Panc1 (cell line): Measurements from ENCODE around the gene TPD52L1. TPM values are rescaled to one million over a fixed set of nuclear protein-coding genes. Genes with fewer than 3 reads are reported as not detected.

Source experiments
- ATAC-seq: fragments of 200-7000 bp; cut with Tn5 transposase; 2 replicates; pipeline ENCODE4 v1.9.1; 2020; ENCODE audit warnings: mild to moderate bottlenecking, moderate library complexity
- BruUV-seq: library from RNA; stranded (reverse); fragments of 400-500 nt; replicated peaks from 2 replicates; lab custom pipeline; 2021; lab: Mats Ljungman, UMichigan
- CTCF ChIA-PET: fragments of 300-600 bp; sonication (Branson Sonifier 250); formaldehyde crosslinking; loops from one replicate; lab custom pipeline; 2022; ENCODE audit warnings: antibody characterized with exemption; lab: Charles Lee
- POLR2A ChIA-PET: fragments of 300-600 bp; sonication (Branson Sonifier 250); formaldehyde crosslinking; loops from one replicate; lab custom pipeline; 2022; ENCODE audit warnings: antibody characterized with exemption; lab: Charles Lee
- DNase-seq: peaks from one replicate; pipeline ENCODE4 v3.0.0-alpha.2; 2010; ENCODE audit warnings: low read depth, low spot score
- H3K27ac ChIP-seq: 2 replicates; pipeline ENCODE4 v1.5.1; 2011; ENCODE audit warnings: mild to moderate bottlenecking, low read length, inconsistent platforms
- H3K27me3 ChIP-seq: fragments of 200-500 bp; sonication (Bioruptor generic); 2 replicates; pipeline ENCODE4 v1.6.0; 2014; ENCODE audit warnings: low read length, inconsistent platforms; ENCODE audit not compliant: control insufficient read depth, insufficient read depth
- H3K36me3 ChIP-seq: fragments of 200-500 bp; sonication (Bioruptor generic); 2 replicates; pipeline ENCODE4 v1.5.1; 2014; ENCODE audit warnings: inconsistent platforms, mild to moderate bottlenecking, low read length, moderate library complexity; ENCODE audit not compliant: control insufficient read depth, insufficient read depth
- H3K4me1 ChIP-seq: 2 replicates; pipeline ENCODE4 v1.5.1; 2011; ENCODE audit warnings: inconsistent platforms, mild to moderate bottlenecking, low read length, moderate library complexity; ENCODE audit not compliant: control insufficient read depth, insufficient read depth
- H3K4me3 ChIP-seq, 2 experiments: 2 replicates each; pipeline ENCODE4 v1.5.1; 2011 to 2012; ENCODE audit warnings: low read depth in 2 of 2, low read length in 2 of 2, mild to moderate bottlenecking in 2 of 2, inconsistent platforms in 1 of 2, moderate library complexity in 1 of 2
- H3K9me3 ChIP-seq: fragments of 200-500 bp; sonication (Bioruptor generic); 2 replicates; pipeline ENCODE4 v1.5.1; 2014; ENCODE audit warnings: low read depth, mild to moderate bottlenecking, inconsistent platforms, low read length, moderate library complexity; ENCODE audit not compliant: control insufficient read depth, insufficient read depth
- POLR2AphosphoS5 ChIP-seq: IDR thresholded peaks from 2 replicates; pipeline ENCODE4 v1.6.1; 2012; ENCODE audit warnings: mild to moderate bottlenecking, low read depth, low read length, moderate library complexity
- SIN3A ChIP-seq: IDR thresholded peaks from 2 replicates; pipeline ENCODE4 v1.6.1; 2012; ENCODE audit warnings: low read depth, mild to moderate bottlenecking, low read length, moderate library complexity, borderline replicate concordance; ENCODE audit not compliant: insufficient read depth
- TCF7L2 ChIP-seq: IDR thresholded peaks from 2 replicates; pipeline ENCODE4 v1.6.1; 2011; ENCODE audit warnings: mild to moderate bottlenecking, low read depth, low read length, inconsistent platforms
- in situ Hi-C: cut with HindIII; loops from 2 replicates; pipeline ENCODE4 v1.10.0; 2016; ENCODE audit warnings: low sequenced_read_pairs, low pct_unique_long_range_greater_than_20kb
- intact Hi-C: fragments of 100-400 bp; cut with micrococcal nuclease; formaldehyde crosslinking; loops from one replicate; pipeline ENCODE4 v1.10.0; 2022; ENCODE audit not compliant: unreplicated experiment
- total RNA-seq: library from RNA; stranded (reverse); gene quantifications from one replicate; pipeline ENCODE4 v1.2.1, GENCODE V29; 2021; ENCODE audit not compliant: unreplicated experiment
- TF ChIP-seq, protein P1 (sequence below), 2 experiments: IDR thresholded peaks; 2 replicates each; pipeline ENCODE4 v1.6.1; 2011 to 2012; ENCODE audit warnings: low read depth in 2 of 2, control low read depth in 1 of 2, low read length in 1 of 2, mild to moderate bottlenecking in 1 of 2, moderate library complexity in 1 of 2; ENCODE audit not compliant: insufficient read depth in 1 of 2
- TF ChIP-seq, protein P2 (sequence below): fragments of 450-650 bp; IDR thresholded peaks from 2 replicates; pipeline ENCODE4 v1.5.1; 2017; ENCODE audit warnings: mild to moderate bottlenecking

The TPD52L1 gene
- total RNA-seq, 1 experiment from 2014 or later, result 2.9 TPM

DNA sequence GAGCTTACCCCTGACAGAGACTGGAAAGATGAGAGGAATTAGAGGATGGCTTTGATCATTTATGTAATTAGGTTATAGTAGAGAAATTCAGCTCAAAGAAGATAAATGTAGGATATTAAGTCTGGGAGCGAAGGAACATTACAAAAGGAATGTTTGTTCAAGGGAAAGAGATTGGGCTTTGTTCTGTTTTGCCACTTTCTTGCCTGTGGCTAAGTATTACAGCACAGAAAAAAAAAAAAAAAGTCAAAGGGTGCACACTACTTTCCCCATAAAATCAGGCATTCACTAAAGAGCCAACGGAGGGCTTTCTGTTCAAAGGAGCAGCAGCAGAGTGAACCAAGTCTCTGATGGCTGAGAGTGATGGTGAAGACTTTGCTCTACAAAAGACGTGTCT lies 153.2 kb downstream of the TPD52L1 start:
- no peak for DNase-seq
- H3K9me3 ChIP-seq, result no peaks in the 10 kb centered on the region
- H3K27ac ChIP-seq, result no peak overlapping the region
- ChIA-PET CTCF (interaction anchor here (0.7 kb wide), 1 partner anchor 1498 kb away, joined by 6 read pairs; no protein-coding TSS in a partner anchor), POLR2A (no interaction called here)
- ATAC-seq, result no peak
- no peaks in the 10 kb centered on the region for H3K36me3 ChIP-seq
- no peak overlapping the region for H3K4me3 ChIP-seq
- TF ChIP-seq TCF7L2 (no peak), SIN3A (no peak), POLR2AphosphoS5 (no peak)
- TF ChIP-seq, protein P1, sequence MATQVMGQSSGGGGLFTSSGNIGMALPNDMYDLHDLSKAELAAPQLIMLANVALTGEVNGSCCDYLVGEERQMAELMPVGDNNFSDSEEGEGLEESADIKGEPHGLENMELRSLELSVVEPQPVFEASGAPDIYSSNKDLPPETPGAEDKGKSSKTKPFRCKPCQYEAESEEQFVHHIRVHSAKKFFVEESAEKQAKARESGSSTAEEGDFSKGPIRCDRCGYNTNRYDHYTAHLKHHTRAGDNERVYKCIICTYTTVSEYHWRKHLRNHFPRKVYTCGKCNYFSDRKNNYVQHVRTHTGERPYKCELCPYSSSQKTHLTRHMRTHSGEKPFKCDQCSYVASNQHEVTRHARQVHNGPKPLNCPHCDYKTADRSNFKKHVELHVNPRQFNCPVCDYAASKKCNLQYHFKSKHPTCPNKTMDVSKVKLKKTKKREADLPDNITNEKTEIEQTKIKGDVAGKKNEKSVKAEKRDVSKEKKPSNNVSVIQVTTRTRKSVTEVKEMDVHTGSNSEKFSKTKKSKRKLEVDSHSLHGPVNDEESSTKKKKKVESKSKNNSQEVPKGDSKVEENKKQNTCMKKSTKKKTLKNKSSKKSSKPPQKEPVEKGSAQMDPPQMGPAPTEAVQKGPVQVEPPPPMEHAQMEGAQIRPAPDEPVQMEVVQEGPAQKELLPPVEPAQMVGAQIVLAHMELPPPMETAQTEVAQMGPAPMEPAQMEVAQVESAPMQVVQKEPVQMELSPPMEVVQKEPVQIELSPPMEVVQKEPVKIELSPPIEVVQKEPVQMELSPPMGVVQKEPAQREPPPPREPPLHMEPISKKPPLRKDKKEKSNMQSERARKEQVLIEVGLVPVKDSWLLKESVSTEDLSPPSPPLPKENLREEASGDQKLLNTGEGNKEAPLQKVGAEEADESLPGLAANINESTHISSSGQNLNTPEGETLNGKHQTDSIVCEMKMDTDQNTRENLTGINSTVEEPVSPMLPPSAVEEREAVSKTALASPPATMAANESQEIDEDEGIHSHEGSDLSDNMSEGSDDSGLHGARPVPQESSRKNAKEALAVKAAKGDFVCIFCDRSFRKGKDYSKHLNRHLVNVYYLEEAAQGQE (IDR thresholded peaks at IDR 0.05; ENCODE audit: insufficient read depth in 1 of 2, low read depth in 2 of 2, low read length in 1 of 2), result no peak
- TF ChIP-seq, protein P2, sequence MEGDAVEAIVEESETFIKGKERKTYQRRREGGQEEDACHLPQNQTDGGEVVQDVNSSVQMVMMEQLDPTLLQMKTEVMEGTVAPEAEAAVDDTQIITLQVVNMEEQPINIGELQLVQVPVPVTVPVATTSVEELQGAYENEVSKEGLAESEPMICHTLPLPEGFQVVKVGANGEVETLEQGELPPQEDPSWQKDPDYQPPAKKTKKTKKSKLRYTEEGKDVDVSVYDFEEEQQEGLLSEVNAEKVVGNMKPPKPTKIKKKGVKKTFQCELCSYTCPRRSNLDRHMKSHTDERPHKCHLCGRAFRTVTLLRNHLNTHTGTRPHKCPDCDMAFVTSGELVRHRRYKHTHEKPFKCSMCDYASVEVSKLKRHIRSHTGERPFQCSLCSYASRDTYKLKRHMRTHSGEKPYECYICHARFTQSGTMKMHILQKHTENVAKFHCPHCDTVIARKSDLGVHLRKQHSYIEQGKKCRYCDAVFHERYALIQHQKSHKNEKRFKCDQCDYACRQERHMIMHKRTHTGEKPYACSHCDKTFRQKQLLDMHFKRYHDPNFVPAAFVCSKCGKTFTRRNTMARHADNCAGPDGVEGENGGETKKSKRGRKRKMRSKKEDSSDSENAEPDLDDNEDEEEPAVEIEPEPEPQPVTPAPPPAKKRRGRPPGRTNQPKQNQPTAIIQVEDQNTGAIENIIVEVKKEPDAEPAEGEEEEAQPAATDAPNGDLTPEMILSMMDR, result no peak
- H3K4me1 ChIP-seq, result no peaks in the 10 kb centered on the region
- intact Hi-C loops (loop anchor here (5.0 kb wide), 1 partner anchor 434 kb away; no protein-coding TSS in a partner anchor), in situ Hi-C loops (no loop called here)
- peaks cover 26% of the 10 kb centered on the region; the same call in 1 of the 2 replicates for H3K27me3 ChIP-seq
- BruUV-seq, result no TSS peak

DNA sequence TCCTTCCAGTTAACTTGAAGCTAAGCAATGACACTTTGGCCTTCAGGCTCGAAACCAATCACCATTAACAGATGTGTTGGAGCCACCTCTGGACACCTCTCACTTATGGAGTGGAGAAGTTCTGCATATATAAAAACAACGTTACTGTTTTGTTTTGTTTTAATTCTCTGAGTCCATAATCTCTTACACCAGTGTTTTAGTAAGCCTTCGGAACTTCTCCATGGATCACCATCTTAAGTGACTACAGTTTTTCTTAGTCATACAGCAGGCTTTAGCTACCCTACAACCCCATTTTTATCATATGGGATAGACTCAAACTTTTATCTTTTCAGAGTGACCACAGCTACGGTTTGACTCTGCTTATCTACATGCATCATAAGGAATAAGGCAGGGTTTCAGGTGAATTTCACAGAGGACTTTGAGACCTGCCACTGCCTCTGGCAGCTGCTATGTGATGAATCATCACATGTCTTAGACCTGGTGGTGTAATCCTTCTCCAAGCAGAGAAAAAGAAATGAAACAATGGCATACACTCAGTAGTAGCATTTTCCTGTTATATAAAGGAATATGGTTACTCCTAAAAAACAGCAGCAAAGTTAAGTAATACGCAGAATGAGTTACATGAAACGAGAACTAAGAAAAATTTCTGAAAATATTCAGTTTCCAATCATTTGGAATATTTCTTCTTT lies 153.7 kb downstream of the TPD52L1 start:
- Histone ChIP-seq H3K36me3 (no peaks in the 10 kb centered on the region), H3K27ac (no peak overlapping the region), H3K27me3 (peaks cover 30% of the 10 kb centered on the region; the same call in 1 of the 2 replicates), H3K9me3 (no peaks in the 10 kb centered on the region), H3K4me1 (no peaks in the 10 kb centered on the region), H3K4me3 (no peak overlapping the region)
- intact Hi-C loops (loop anchor here (5.0 kb wide), 1 partner anchor 435 kb away; no protein-coding TSS in a partner anchor), in situ Hi-C loops (no loop called here)
- TF ChIP-seq SIN3A, result no peak
- TF ChIP-seq, protein P2, result no peak
- TF ChIP-seq, protein P1 (IDR thresholded peaks at IDR 0.05; ENCODE audit: insufficient read depth in 1 of 2, low read depth in 2 of 2, low read length in 1 of 2), result no peak
- no peak for TF ChIP-seq TCF7L2
- no peak for TF ChIP-seq POLR2AphosphoS5
- ATAC-seq (no peak), DNase-seq (no peak)
- ChIA-PET POLR2A (no interaction called here), CTCF (no interaction called here)
- no TSS peak for BruUV-seq
